Type B pancreatic cell (in vitro differentiated cells): Measurements from ENCODE around the gene TRIM10. TPM values are rescaled to one million over a fixed set of nuclear protein-coding genes. Genes with fewer than 3 reads are reported as not detected.

ENCODE experiments used
- DNase-seq: peaks from one replicate; pipeline ENCODE4 v3.0.0; 2021; ENCODE audit warnings: mixed read lengths; ENCODE audit not compliant: unreplicated experiment; ENCODE audit errors: extremely low spot score
- H3K27ac Mint-ChIP-seq: 2 replicates; pipeline ENCODE4 v1.8.0; 2021; ENCODE audit warnings: mild to moderate bottlenecking, mixed read lengths
- H3K27me3 Mint-ChIP-seq: 2 replicates; pipeline ENCODE4 v1.8.0; 2021; ENCODE audit warnings: mixed read lengths
- H3K36me3 Mint-ChIP-seq: 2 replicates; pipeline ENCODE4 v1.8.0; 2021; ENCODE audit warnings: mixed read lengths
- H3K4me1 Mint-ChIP-seq: one replicate; pipeline ENCODE4 v1.8.0; 2021; ENCODE audit warnings: mixed read lengths; ENCODE audit not compliant: unreplicated experiment
- H3K4me3 Mint-ChIP-seq: 2 replicates; pipeline ENCODE4 v1.8.0; 2021; ENCODE audit warnings: mild to moderate bottlenecking, mixed read lengths
- H3K9me3 Mint-ChIP-seq: 2 replicates; pipeline ENCODE4 v1.8.0; 2021; ENCODE audit warnings: mixed read lengths
- total RNA-seq: library from RNA; stranded (reverse); gene quantifications from 2 replicates; pipeline ENCODE4 v1.2.1, GENCODE V29; 2021; ENCODE audit warnings: low replicate concordance
- TF ChIP-seq, protein P1 (sequence below): fragments of 200-600 bp; sonication (generic); conservative IDR thresholded peaks from 2 replicates; pipeline ENCODE4 v1.5.0; 2021; ENCODE audit warnings: antibody characterized with exemption, mild to moderate bottlenecking

TRIM10 gene
- total RNA-seq, 1 donor from 2014 or later = not detected

- no peak for DNase-seq
- Mint-ChIP-seq H3K27ac (no peak overlapping the region), H3K36me3 (peaks cover 7% of the 10 kb centered on the region), H3K4me1 (no peaks in the 10 kb centered on the region), H3K27me3 (peaks cover 47% of the 10 kb centered on the region), H3K9me3 (no peaks in the 10 kb centered on the region), H3K4me3 (no peak overlapping the region)
- TF ChIP-seq, protein P1, sequence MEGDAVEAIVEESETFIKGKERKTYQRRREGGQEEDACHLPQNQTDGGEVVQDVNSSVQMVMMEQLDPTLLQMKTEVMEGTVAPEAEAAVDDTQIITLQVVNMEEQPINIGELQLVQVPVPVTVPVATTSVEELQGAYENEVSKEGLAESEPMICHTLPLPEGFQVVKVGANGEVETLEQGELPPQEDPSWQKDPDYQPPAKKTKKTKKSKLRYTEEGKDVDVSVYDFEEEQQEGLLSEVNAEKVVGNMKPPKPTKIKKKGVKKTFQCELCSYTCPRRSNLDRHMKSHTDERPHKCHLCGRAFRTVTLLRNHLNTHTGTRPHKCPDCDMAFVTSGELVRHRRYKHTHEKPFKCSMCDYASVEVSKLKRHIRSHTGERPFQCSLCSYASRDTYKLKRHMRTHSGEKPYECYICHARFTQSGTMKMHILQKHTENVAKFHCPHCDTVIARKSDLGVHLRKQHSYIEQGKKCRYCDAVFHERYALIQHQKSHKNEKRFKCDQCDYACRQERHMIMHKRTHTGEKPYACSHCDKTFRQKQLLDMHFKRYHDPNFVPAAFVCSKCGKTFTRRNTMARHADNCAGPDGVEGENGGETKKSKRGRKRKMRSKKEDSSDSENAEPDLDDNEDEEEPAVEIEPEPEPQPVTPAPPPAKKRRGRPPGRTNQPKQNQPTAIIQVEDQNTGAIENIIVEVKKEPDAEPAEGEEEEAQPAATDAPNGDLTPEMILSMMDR = no peak
These were observed 19.1 kb upstream of the TRIM10 start for GRCh38 chr6:30180145-30180544.

- no peak overlapping the region for H3K4me3 Mint-ChIP-seq
- H3K9me3 Mint-ChIP-seq = no peaks in the 10 kb centered on the region
- no peaks in the 10 kb centered on the region for H3K36me3 Mint-ChIP-seq
- H3K27me3 Mint-ChIP-seq = peaks cover 60% of the 10 kb centered on the region
- no peak for DNase-seq
- no peak overlapping the region for H3K27ac Mint-ChIP-seq
- H3K4me1 Mint-ChIP-seq = no peaks in the 10 kb centered on the region
- TF ChIP-seq, protein P1 = no peak
These were observed 17.8 kb upstream of the TRIM10 start for GRCh38 chr6:30178837-30179236.

GRCh38 chr6:30175765-30176164 is 14.8 kb upstream of the TRIM10 start:
- H3K27me3 Mint-ChIP-seq = peaks cover 83% of the 10 kb centered on the region
- TF ChIP-seq, protein P1 = no peak
- H3K27ac Mint-ChIP-seq = no peak overlapping the region
- no peak for DNase-seq
- no peaks in the 10 kb centered on the region for H3K4me1 Mint-ChIP-seq
- H3K36me3 Mint-ChIP-seq = no peaks in the 10 kb centered on the region
- no peak overlapping the region for H3K4me3 Mint-ChIP-seq
- no peaks in the 10 kb centered on the region for H3K9me3 Mint-ChIP-seq

DNA sequence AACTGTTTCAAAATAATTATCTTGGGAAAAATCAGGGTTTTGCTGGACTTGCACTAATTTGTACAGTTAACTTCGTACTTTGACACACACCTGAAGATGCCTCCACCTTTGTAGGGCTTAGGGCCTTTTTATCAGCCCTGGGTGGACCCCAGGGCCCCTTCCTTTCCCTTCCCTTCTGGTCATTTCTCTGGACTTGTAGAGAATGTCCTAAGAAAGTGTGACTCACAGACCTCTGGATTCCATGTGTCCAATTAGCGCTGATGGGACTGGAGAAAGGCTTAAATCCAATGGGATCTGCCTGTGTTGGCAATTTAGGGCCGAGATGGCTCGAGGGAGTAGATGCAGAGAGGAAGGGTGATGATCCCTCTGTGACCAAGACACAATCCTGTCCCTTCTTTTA is 11.7 kb upstream of the TRIM10 start:
- peaks cover 97% of the 10 kb centered on the region for H3K27me3 Mint-ChIP-seq
- H3K36me3 Mint-ChIP-seq = no peaks in the 10 kb centered on the region
- H3K4me3 Mint-ChIP-seq = no peak overlapping the region
- no peaks in the 10 kb centered on the region for H3K9me3 Mint-ChIP-seq
- TF ChIP-seq, protein P1 = no peak
- H3K27ac Mint-ChIP-seq = no peak overlapping the region
- no peaks in the 10 kb centered on the region for H3K4me1 Mint-ChIP-seq
- DNase-seq = no peak

- peak overlapping the region; percentile 62 for H3K4me3 Mint-ChIP-seq
- peaks cover 92% of the 10 kb centered on the region for H3K27me3 Mint-ChIP-seq
- TF ChIP-seq, protein P1 = no peak
- no peak overlapping the region for H3K27ac Mint-ChIP-seq
- no peaks in the 10 kb centered on the region for H3K9me3 Mint-ChIP-seq
- no peak for DNase-seq
- H3K36me3 Mint-ChIP-seq = no peaks in the 10 kb centered on the region
- no peaks in the 10 kb centered on the region for H3K4me1 Mint-ChIP-seq
These were observed 10.9 kb upstream of the TRIM10 start for GRCh38 chr6:30171677-30172471.
